ENCODE data around the gene GRIN1. TPM values are rescaled to one million over a fixed set of nuclear protein-coding genes. Genes with fewer than 3 reads are reported as not detected.
A peak's percentile ranks its signal among the peaks of the same experiment; 100 is the strongest.

Gene GRIN1
- total and polyA plus RNA-seq, 10 of the 15 experiments (the other 5 are each of a cell fraction or from before 2014, with no cell fraction given), result 0.05 to 0.10 (median 0.06) TPM; not detected in 6

DNA sequence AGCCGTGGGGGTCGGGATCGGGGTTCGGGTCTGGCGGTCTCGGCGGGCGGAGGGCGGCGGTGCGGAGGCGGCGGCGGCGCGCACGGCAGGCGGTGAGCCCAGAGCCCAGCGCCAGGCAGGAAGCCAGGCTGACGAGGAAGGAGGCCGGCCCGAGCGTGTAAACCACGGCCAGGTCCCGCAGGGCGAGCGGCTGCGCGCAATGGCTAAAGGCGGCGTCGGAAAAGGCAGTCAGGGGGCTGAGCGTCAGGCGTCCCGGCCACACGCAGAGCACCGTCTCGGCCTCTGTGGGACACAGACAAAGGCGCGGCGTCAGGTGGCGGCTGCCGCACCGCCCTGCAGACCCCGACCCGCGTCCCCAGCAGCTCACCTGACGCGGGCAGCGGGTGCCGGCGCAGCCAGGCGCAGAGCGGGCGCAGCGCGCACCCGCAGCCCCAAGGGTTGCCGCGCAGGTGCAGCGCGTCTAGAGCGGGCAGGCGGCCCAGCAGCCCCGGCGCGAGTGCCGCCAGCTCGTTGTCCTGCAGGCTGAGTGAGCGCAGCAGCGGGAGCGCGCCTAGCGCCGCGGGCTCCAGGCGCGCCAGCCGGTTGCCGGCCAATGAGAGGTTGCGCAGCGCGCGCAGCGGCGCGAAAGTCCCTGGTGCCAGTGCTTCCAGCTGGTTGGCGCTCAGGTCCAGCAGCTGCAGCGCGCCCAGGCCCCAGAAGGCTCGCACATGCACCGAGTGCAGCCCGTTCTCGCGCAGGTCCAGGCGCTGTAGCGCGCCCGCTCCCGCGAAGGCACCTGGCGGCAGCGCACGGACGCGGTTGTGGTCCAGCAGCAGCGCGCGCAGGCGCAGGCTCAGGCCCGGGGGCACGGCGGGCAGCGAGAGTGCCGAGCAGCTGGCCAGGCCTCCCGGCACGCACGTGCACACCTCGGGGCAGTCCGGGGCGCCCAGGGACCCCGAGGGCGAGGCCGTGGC lies 30.2 kb downstream of the GRIN1 start (continued):
- TF ChIP-seq EZH2 (IDR thresholded peaks at IDR 0.05; ENCODE audit: borderline replicate concordance, control insufficient read depth, low read depth, low read length), result no peak
- TF ChIP-seq YY1 (IDR thresholded peaks at IDR 0.05; ENCODE audit: low read depth, low read length), result no peak
- no peak for TF ChIP-seq RBBP5 (conservative IDR thresholded peaks at IDR 0.05)
- TF ChIP-seq PAX8 (IDR thresholded peaks at IDR 0.05), result no peak
- TF ChIP-seq HCFC1 (IDR thresholded peaks at IDR 0.05; ENCODE audit: low read length), result no peak
- no peak for TF ChIP-seq E4F1 (IDR thresholded peaks at IDR 0.05; ENCODE audit: borderline replicate concordance, partially characterized antibody)
- TF ChIP-seq ZZZ3 (IDR thresholded peaks at IDR 0.05; ENCODE audit: control insufficient read depth, insufficient read length, low read depth), result no peak
- no peak for TF ChIP-seq PML (IDR thresholded peaks at IDR 0.05; ENCODE audit: low read length)
- TF ChIP-seq CBX3 (IDR thresholded peaks at IDR 0.05; ENCODE audit: borderline replicate concordance, low read depth), result no peak
- TF ChIP-seq SIN3A (IDR thresholded peaks at IDR 0.05; ENCODE audit: low read depth, low read length), result no peak
- peak; percentile 76; the same call in 1 of the 2 replicates for TF ChIP-seq GATAD2B (conservative IDR thresholded peaks at IDR 0.05; ENCODE audit: low read depth)
- no peak for TF ChIP-seq GABPA (IDR thresholded peaks at IDR 0.05; ENCODE audit: low read depth)
- TF ChIP-seq MEF2A (IDR thresholded peaks at IDR 0.05; ENCODE audit: insufficient read depth, low read depth, low read length), result no peak
- TF ChIP-seq, protein P1, sequence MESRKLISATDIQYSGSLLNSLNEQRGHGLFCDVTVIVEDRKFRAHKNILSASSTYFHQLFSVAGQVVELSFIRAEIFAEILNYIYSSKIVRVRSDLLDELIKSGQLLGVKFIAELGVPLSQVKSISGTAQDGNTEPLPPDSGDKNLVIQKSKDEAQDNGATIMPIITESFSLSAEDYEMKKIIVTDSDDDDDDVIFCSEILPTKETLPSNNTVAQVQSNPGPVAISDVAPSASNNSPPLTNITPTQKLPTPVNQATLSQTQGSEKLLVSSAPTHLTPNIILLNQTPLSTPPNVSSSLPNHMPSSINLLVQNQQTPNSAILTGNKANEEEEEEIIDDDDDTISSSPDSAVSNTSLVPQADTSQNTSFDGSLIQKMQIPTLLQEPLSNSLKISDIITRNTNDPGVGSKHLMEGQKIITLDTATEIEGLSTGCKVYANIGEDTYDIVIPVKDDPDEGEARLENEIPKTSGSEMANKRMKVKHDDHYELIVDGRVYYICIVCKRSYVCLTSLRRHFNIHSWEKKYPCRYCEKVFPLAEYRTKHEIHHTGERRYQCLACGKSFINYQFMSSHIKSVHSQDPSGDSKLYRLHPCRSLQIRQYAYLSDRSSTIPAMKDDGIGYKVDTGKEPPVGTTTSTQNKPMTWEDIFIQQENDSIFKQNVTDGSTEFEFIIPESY (IDR thresholded peaks at IDR 0.05), result no peak
- TF ChIP-seq ZNF207 (IDR thresholded peaks at IDR 0.05; ENCODE audit: borderline replicate concordance), result no peak
- TF ChIP-seq SMAD1 (IDR thresholded peaks at IDR 0.05; ENCODE audit: low read depth, partially characterized antibody), result no peak
- TF ChIP-seq, protein P2, sequence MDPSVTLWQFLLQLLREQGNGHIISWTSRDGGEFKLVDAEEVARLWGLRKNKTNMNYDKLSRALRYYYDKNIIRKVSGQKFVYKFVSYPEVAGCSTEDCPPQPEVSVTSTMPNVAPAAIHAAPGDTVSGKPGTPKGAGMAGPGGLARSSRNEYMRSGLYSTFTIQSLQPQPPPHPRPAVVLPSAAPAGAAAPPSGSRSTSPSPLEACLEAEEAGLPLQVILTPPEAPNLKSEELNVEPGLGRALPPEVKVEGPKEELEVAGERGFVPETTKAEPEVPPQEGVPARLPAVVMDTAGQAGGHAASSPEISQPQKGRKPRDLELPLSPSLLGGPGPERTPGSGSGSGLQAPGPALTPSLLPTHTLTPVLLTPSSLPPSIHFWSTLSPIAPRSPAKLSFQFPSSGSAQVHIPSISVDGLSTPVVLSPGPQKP (IDR thresholded peaks at IDR 0.05; ENCODE audit: low read depth, low read length), result no peak
- TF ChIP-seq ZBTB40 (IDR thresholded peaks at IDR 0.05; ENCODE audit: borderline replicate concordance), result no peak
